ENCODE data around the gene NDUFB8.

- no peak for TF ChIP-seq CTCF (IDR thresholded peaks at IDR 0.05)
- TF ChIP-seq POLR2A (IDR thresholded peaks at IDR 0.05), result no peak
Observed at GRCh38 chr10:100571084-100571856, 41.6 kb upstream of the NDUFB8 start.
